ENCODE measurements around the gene HES7. TPM values are rescaled to one million over a fixed set of nuclear protein-coding genes. Genes with fewer than 3 reads are reported as not detected.
A peak's percentile ranks its signal among the peaks of the same experiment; 100 is the strongest.
"Not testable (repeated sequence)": the region's sequence is repeated elsewhere in the genome, so short reads cannot be mapped to it uniquely, and the experiment has no call there.

The HES7 gene
- total RNA-seq, 1 experiment from 2014 or later: not detected

DNA sequence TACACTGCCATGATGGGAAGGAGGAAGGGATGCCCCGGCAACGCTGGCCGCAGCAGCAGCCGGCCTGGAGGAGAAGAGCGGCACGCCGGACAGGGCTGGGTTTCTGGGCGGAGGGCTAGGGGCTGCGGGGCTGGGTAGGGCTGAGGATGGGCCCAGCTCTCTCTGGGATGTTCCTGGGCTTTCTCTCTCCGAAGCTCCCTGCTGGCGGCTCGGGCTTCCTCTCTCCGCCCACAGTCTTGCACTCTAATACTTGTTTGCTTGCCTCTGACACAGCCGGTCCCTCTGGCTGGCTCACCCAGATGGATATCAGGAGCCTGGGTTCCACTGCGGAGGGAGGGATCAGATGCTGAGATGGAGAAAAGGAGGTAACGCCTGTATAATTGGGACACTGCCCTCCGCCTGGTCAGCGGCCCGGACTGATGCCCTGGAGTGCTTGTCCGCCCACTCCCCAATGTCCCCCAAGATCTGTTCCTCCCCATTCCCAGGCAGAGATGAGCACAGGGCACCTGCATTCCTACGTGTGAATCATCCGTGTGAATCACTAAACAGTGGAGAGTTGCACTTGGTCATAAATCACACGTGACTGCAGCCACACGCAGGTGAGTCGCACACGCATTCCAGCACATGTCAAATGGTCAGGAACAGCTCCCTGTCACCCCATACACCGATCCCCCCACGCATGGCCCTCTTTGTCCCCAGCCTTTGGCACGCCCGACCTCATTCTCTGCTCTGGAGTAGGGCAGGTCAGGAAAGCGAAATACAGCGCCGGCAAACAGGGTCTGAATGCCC lies 5.7 kb downstream of the HES7 start, which contains the start of gene ALOXE3:
ALOXE3 (minus strand) TSS at position 535 of the 789 bp plus-strand sequence; CDS start at position 11, 524 bp downstream.
- DNase-seq (ENCODE audit: low read depth, low spot score): no peak
- in situ Hi-C loops (cut with HindIII; ENCODE audit: low pct_unique_long_range_greater_than_20kb, low sequenced_read_pairs): no loop called here

DNA sequence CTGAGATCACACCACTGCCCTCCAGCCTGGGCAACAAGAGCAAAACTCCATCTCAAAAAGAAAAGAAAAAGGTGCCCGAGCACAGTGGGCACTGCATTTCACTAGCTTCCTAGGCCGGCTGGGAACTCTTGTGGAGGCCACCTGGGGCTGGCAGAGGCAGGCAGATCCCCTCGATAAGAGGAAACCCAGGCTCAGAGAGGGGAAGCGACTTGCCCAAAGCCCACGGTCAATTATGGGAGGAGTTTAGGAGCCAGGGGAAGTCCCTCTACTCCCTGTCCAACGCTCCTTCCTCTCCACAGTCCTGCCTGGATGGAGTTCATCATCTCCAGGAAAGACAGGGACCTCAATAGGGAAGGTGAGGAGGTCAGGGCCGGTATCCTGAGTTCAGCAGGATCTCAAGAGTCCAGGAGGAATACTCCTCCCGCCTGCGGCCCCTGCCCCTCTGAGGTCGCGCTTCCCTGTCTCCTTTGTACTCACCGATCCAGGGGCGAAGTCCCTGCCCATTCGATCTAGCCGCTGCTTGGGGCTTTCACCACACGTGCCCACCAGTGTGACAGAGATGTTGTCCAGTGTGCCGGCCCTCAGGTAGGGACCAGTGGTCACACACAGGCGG lies 6.4 kb downstream of the HES7 start:
- DNase-seq (ENCODE audit: low read depth, low spot score): no peak
- in situ Hi-C loops (cut with HindIII; ENCODE audit: low pct_unique_long_range_greater_than_20kb, low sequenced_read_pairs): no loop called here

DNA sequence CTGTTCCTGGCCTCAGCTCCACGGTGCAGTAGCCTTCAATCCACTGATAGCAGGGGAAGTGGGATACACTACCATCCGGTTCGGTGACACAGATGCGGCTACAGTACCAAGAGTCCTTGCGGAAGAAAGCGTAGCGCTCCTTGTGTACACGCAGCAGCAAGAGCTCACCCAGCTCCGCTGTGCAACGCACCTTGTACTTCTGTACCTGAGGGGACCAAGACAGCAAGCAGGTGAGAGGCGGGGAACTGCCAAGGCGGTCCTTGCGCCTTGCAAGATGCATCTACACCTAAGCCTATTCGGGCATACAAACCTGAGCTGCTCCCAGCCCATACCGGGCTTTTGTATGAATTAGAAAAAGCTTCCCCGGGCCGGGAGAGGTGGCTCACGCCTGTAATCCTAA lies 7.1 kb downstream of the HES7 start:
- no peak for DNase-seq (ENCODE audit: low read depth, low spot score)
- in situ Hi-C loops (cut with HindIII; ENCODE audit: low pct_unique_long_range_greater_than_20kb, low sequenced_read_pairs): no loop called here

DNA sequence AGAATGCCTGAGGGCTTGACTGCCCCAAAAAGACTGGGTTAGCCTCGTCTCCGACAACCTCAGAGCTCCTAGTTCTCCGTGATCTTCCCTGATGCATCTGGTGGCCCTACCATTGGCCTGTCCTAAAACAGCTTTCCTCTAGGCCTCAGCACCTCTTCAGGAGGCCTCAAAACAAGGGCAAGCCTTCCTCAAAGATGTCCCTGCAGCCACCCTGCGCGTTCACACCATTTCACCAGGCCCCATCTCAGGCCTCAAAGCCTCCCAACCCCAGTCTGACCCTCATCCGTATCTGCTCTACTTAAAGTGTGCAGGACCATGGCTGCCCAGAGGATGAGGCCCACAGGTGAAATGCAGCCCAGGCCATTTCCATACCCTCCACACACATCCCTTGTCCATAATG lies 13.0 kb downstream of the HES7 start:
- in situ Hi-C loops (cut with HindIII; ENCODE audit: low pct_unique_long_range_greater_than_20kb, low sequenced_read_pairs): no loop called here

DNA sequence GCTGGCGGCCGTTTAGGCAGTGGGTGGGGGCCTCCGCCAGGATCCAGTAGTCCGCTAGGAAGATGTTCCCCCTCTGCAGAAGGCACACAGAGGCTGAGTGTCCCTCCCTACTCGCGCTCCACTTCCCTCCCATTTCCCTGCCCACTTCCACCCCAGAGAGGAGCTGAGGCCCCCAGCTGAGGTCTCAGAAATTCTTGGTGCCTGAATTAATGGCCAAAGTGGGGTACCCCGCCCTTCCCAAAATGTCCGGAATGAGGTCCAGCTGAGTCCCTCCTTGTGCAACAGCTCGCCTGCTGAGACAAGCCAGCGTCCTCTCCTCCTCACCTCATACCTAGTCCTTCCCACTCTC lies 13.5 kb downstream of the HES7 start:
- no peak for DNase-seq (ENCODE audit: low read depth, low spot score)
- in situ Hi-C loops (cut with HindIII; ENCODE audit: low pct_unique_long_range_greater_than_20kb, low sequenced_read_pairs): no loop called here

More for the DNA sequence above, 13.0 kb downstream of the HES7 start:
- no peak for DNase-seq (ENCODE audit: low read depth, low spot score)

DNA sequence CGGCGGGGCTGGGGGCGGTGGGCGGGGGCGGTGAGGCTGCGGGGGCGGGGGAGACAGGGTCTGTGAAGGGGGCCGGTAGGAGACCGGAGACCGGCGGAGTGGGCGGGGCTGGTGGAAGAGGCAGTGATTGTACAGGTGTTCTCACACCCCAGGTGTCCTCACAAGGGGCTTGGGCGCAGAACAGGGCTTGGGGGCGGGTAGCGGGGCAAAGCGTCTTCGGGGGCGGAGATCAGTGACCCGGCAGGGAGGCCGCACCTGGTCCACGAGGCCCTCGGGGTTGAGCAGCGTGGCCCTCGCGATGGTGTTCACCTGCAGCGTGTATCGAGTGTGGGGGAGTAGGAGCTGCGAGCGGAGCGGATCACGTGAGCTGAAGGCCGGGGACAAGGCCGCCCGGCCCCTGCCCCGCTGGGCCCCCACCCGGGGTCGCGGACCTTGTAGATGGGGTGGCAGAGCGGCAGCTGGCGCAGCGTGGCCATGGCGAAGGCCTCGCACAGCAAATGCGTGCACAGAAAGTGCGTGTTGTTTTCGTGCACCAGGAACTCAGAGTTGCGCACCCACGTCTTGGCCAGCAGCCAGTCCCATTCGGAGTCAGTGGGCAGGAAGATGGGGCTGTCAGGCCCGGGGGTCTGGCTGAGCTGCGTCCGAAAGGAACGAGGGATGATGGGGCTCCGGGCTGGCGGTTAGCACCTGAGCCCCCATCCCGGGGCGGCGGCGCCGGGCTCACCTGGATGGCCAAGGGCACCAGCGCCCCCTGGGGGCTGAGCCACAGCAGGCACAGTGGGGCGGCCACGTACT lies 14.0 kb downstream of the HES7 start:
- in situ Hi-C loops (cut with HindIII; ENCODE audit: low pct_unique_long_range_greater_than_20kb, low sequenced_read_pairs): no loop called here
- peak; percentile 59 for DNase-seq (ENCODE audit: low read depth, low spot score)

DNA sequence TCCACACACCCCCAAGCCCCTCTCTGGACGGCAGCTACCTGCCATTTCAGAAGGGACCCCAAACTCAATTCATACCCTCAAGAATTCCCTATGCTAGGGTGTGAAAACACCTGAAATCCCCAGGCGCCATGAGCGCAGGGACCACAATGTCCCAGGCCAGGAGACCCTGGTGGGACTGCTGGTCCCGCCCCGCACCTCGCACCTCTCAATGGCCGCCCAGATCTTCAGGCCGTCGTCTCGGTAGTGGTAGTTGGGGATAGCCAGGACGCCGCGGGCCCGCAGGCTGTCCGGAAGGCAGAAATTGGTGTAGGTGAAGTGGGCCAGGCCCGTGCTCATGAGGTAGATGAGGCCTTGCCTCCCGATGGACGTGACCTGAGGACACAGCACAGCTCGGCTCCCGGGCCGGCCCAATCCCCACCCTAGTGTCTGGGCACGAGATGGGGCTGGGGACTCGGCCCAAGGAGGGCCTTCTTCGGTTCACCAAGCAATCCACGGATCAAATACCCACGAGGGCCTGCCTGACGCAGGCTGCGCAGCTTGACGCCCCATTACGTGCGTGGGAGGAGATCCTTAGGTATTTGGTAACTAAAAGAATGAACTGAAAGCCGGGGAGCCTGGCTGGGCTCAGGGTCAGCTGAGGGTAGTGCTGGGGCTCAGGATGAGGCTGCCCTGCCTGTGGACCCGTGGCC lies 14.8 kb downstream of the HES7 start:
- DNase-seq (ENCODE audit: low read depth, low spot score): no peak
- in situ Hi-C loops (cut with HindIII; ENCODE audit: low pct_unique_long_range_greater_than_20kb, low sequenced_read_pairs): no loop called here

DNA sequence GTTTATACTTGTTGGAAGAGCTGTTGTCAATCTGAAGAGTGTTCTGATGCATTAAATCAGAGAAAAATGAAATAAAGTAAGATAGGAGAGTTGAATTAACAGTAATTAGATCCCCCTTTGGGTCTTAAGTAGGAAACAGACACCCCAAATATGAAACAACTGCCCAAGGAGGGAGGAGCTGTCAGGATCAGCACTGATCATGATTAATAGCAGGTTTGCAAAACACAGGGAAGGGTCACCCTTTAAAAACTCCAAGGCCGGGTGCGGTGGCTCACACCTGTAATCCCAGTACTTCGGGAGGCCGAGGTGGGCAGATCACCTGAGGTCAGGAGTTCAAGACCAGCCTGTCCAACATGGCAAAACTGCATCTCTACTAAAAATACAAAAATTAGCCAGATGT lies 16.9 kb downstream of the HES7 start:
- DNase-seq (ENCODE audit: low read depth, low spot score); in situ Hi-C loops (cut with HindIII; ENCODE audit: low pct_unique_long_range_greater_than_20kb, low sequenced_read_pairs): not testable (repeated sequence)

DNA sequence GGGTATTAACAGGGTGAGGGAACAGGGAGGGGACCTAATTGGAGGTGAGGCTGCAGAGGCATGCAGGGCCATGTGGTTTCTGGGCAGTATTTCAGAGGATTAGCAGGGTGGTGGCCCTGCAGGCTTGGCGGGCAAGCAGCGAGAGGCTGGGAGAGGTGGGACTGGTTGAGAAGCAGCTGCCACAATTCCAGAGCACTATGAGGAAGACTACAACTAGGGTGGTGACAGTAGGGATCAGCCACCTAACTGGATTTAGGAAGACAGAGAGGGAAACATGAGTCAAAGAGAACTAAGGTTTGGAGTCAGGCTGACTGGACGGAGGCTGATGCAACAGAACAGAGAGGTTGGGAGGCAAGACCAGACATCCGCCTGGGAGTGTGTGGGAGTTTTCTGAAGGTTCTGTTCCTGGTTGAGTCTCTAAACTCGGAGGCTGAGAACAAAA lies 17.9 kb downstream of the HES7 start:
- DNase-seq (ENCODE audit: low read depth, low spot score): no peak
- in situ Hi-C loops (cut with HindIII; ENCODE audit: low pct_unique_long_range_greater_than_20kb, low sequenced_read_pairs): no loop called here

DNA sequence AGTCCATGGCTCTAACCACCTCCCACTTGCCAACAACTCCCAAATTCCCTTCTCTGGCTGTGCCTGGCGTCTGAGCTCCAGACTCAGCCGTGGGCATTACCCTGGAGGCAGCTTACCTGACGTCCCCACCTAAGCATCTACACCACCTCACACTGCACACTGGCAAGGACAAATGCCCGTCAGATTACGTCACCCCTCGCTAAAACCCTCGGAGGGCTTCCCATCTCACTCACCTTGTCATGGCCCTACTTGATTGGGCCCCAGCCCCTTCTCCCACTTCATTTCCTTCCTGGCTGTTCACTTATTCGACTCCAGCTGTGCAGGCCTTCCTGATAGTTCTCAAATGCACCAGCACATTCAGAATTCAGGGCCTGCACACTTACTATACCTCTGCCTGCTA lies 19.0 kb downstream of the HES7 start:
- DNase-seq (ENCODE audit: low read depth, low spot score): no peak
- in situ Hi-C loops (cut with HindIII; ENCODE audit: low pct_unique_long_range_greater_than_20kb, low sequenced_read_pairs): no loop called here

DNA sequence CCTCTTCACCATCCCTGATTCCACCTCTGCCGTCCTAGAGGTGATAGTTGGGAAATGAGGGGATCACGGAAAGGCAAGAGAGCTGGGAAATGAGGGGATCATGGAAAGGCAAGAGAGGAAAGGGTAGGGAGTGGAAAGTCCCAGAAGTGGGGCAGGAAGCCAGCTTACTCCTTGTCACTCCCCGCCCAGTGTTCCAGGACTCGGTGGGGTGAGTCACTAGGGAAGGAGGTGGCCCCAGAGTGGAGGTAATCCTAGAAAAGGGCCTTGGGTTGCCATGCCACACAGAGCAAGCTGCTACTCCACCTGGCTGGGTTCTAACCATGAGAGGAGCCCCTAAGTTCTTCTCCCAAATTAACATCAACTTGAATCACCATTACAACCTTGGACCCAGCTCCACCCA lies 20.4 kb downstream of the HES7 start:
- in situ Hi-C loops (cut with HindIII; ENCODE audit: low pct_unique_long_range_greater_than_20kb, low sequenced_read_pairs): no loop called here
- no peak for DNase-seq (ENCODE audit: low read depth, low spot score)

DNA sequence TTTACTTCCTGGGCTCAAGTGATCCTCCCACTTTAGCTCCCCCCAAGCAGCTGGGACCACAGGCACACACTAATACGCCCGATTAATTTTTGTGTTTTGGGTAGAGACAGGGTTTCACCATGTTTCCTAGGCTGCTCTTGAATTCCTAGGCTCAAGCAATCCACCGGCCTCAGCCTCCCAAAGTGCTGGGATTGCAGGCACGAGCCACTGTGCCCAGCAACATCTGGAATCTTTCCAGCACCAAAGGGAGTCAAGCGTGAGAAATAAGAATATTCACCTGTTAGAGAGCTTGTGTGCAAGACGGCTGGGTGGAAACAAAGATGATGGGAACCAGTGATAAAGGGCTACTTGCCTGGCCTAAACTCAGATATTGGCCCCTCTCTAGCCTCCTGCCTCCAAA lies 22.2 kb downstream of the HES7 start:
- in situ Hi-C loops (cut with HindIII; ENCODE audit: low pct_unique_long_range_greater_than_20kb, low sequenced_read_pairs): no loop called here
- no peak for DNase-seq (ENCODE audit: low read depth, low spot score)

DNA sequence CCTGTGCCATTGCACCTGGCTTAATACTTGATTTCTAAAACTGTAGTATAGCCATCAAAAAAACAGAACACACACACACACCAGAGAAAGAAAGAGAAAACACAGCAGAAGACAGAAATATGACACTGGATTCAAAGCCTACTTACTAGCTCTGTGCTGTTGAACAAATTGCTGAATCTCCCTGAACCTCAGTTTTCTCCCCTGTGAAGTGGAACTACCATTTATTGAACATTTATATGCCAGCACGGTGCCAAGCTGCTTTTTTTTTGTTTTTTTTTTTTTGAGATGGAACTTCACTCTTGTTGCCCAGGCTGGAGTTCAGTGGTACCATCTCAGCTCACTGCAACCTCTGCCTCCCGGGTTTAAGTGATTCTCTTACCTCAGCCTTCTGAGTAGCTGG lies 23.1 kb downstream of the HES7 start:
- no peak for DNase-seq (ENCODE audit: low read depth, low spot score)
- in situ Hi-C loops (cut with HindIII; ENCODE audit: low pct_unique_long_range_greater_than_20kb, low sequenced_read_pairs): no loop called here

DNA sequence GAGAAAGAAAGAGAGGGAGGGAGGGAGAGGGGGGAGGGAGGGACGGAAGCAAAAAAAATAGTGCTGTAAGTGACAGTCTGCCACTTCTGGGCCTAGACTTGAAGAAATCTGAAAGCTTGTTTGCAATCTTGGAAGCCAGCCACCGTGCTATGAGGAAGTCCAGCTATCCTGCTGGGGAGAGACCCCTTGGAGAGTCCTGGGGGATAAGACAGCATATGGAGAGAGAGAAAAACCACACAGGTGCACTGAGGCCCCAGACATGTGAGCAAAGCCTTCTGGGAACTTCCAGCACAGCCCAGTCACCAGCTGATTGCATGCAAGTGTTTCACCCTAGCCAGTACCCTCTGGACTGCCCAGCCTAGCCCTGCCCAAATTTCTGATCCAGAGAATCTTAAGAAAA lies 23.8 kb downstream of the HES7 start:
- in situ Hi-C loops (cut with HindIII; ENCODE audit: low pct_unique_long_range_greater_than_20kb, low sequenced_read_pairs): no loop called here
- no peak for DNase-seq (ENCODE audit: low read depth, low spot score)

DNA sequence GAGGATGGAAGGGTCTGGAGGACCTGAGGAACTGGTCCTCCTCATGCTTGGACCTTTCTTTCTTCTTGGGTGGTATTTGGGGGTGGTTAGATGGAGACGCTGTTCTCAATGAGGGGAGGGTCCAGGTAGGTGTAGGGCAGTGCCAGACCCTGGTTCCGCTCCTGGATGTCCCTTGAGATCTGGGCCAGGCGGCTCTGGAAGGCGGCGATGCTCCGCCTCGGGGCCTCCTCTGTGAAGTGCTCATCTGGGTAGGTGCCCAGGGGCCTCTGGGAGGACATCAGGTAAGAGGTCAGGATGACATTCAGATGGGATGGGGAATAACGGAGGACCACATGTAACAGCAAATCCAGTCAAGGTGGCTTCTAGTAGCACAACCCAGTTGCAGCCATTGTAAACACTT lies 27.4 kb downstream of the HES7 start:
- in situ Hi-C loops (cut with HindIII; ENCODE audit: low pct_unique_long_range_greater_than_20kb, low sequenced_read_pairs): no loop called here

DNA sequence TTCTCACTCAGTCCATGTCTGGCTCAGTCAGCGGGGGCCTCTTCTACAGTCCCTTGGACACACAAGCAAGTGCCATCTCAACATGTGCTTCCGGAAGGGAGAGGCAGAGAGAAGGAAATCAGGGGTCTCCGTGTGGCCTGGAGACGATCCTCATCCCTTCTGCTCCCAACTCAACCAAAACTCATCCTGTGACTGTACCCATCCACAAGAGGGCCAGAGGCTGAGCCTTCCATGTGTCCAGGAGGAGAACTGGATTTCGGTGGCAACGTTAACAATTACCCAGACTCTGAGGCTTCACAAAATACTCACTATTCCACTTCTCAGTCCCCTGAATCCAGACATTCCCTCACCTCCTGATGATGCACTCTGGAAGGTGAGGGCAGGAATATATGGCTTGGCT lies 28.5 kb downstream of the HES7 start:
- in situ Hi-C loops (cut with HindIII; ENCODE audit: low pct_unique_long_range_greater_than_20kb, low sequenced_read_pairs): no loop called here
- no peak for DNase-seq (ENCODE audit: low read depth, low spot score)

More for the DNA sequence above, 27.4 kb downstream of the HES7 start:
- no peak for DNase-seq (ENCODE audit: low read depth, low spot score)

DNA sequence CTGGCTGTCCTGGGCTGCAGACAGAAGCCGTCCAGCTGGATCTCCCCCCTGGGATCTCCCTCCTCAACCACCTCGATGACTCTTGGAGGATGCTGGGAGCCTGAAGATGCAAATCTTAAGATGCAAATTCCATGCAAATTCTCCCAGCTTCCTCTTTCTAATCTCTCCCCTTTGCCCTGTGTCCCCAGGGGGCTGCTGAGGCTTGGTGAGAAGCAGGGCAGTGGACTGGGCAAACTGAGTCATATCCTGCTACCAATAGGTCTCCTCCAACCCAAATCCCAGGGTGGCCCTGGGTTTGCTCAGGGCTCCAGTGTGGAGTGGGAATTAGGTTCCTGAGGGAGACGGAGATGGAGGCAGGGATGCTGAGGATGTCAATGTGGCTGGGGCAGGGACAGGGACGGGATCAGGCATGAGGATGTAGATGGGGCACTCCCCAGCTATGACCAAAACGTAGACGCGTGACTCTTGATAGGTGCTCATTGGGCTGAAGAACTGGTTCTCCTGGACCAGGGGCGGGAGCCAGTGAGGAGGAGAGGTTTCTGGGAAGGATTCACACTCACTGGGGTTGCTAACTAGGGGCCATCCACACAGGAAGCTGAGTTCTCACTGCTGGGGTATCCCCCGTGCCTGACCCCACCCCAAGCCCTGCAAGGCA lies 32.7 kb downstream of the HES7 start:
- no peak for DNase-seq (ENCODE audit: low read depth, low spot score)
- in situ Hi-C loops (cut with HindIII; ENCODE audit: low pct_unique_long_range_greater_than_20kb, low sequenced_read_pairs): no loop called here

DNA sequence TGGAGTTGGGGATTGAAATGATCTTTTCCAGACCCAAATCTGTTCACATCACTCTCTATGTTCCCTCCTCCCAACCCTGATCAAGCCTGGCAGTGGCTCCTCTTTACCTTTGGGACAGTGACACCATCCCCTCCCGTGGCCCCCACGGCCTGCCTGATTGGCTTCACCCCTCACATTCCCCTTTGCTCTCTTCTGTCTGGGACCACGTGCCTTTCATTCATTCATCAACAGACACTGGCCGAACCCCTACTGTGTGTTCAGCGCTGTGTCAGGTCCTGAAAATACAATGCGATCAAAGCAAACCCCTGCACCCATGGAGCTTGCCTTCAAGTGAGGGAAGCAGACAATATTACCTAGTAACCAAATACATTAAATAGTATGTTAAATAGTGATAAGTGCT lies 34.2 kb downstream of the HES7 start:
- no peak for DNase-seq (ENCODE audit: low read depth, low spot score)
- in situ Hi-C loops (cut with HindIII; ENCODE audit: low pct_unique_long_range_greater_than_20kb, low sequenced_read_pairs): no loop called here

Data from SK-MEL-5 (cell line).